BLaER1 treated with 17β-estradiol and CSF1 and Interleukin-3, amounts not matched to agents 10 nM and 100 nM (cell line): Measurements from ENCODE around the gene ATF2.

ENCODE experiments used
- H3K27ac ChIP-seq, 11 experiments: shearing (Covaris generic); formaldehyde crosslinking; 2 replicates each; pipeline ENCODE4 v1.8.1; 2022
- H3K27me3 ChIP-seq, 11 experiments: shearing (Covaris generic); formaldehyde crosslinking; 2 replicates each; pipeline ENCODE4 v1.8.1; 2022
- H3K36me3 ChIP-seq, 11 experiments: shearing (Covaris generic); formaldehyde crosslinking; 2 replicates each; pipeline ENCODE4 v1.8.1; 2022
- H3K4me1 ChIP-seq, 10 experiments: shearing (Covaris generic); formaldehyde crosslinking; 2 replicates each; pipeline ENCODE4 v1.8.1; 2022
- H3K4me2 ChIP-seq, 11 experiments: shearing (Covaris generic); formaldehyde crosslinking; 2 replicates each; pipeline ENCODE4 v1.8.1; 2022
- H3K4me3 ChIP-seq, 10 experiments: shearing (Covaris generic); formaldehyde crosslinking; 2 replicates each; pipeline ENCODE4 v1.8.1; 2022
- H3K9ac ChIP-seq, 11 experiments: shearing (Covaris generic); formaldehyde crosslinking; 2 replicates each; pipeline ENCODE4 v1.8.1; 2022
- H3K9me3 ChIP-seq, 11 experiments: shearing (Covaris generic); formaldehyde crosslinking; replicated peaks in 1 of 11; 2 replicates each; pipeline ENCODE4 v1.8.1; 2022
- H4K20me1 ChIP-seq, 11 experiments: shearing (Covaris generic); formaldehyde crosslinking; 2 replicates each; pipeline ENCODE4 v1.8.1; 2022
- Cebpa-rat ChIP-seq, 11 experiments: shearing (Covaris generic); IDR thresholded peaks; 2 replicates each; pipeline ENCODE4 v1.8.1; 2022

ATF2 gene

DNA sequence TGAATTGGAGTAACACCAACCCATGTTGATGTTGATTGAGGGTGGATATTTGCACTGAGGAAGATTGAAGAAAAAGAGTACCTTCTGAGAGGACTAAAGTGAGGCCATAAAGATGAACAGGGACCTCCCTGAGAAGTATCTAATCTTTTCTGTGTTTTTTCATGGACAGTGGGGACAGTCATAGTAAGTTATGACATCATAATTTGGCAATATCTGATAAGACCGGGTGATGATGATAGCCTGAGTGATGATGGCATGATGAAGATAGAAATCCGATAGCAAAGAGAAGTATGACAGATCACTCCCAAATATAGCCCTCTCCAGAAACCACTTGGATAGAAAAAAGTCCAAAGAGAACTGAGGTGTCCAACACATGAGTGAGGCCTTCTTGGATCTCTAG, 15.7 kb upstream of the ATF2 start:
- Histone ChIP-seq H3K9me3 (no peaks in the 10 kb centered on the region; a peak in 2 of 22 replicates), H3K27ac (no peak overlapping the region), H3K9ac (no peak overlapping the region), H3K27me3 (no peaks in the 10 kb centered on the region), H3K36me3 (peaks cover 14 to 19% (median 17%) of the 10 kb centered on the region in 11 experiments), H4K20me1 (peaks cover 18 to 28% (median 26%) of the 10 kb centered on the region in 11 experiments; a peak in 21 of 22 replicates), H3K4me2 (no peak overlapping the region), H3K4me3 (no peak overlapping the region), H3K4me1 (peaks cover 12 to 29% (median 18%) of the 10 kb centered on the region in 10 experiments)
- TF ChIP-seq Cebpa-rat (IDR thresholded peaks at IDR 0.05): no peak

GRCh38 chr2:175181877-175182308, 13.9 kb upstream of the ATF2 start:
- H4K20me1 ChIP-seq: peaks cover 29 to 44% (median 41%) of the 10 kb centered on the region in 11 experiments; a peak in 21 of 22 replicates
- H3K27me3 ChIP-seq: no peaks in the 10 kb centered on the region
- no peak for TF ChIP-seq Cebpa-rat (IDR thresholded peaks at IDR 0.05)
- H3K9me3 ChIP-seq: no peaks in the 10 kb centered on the region; a peak in 2 of 22 replicates
- peak overlapping the region; percentile 77 to 96 (median 86) for H3K4me3 ChIP-seq
- peaks cover 32 to 37% (median 35%) of the 10 kb centered on the region in 11 experiments for H3K36me3 ChIP-seq
- H3K4me2 ChIP-seq: peak overlapping the region; percentile 50 to 95 (median 80)
- peak overlapping the region in 10 of 11 experiments; percentile 88 to 98 (median 92); a peak in 19 of 22 replicates for H3K9ac ChIP-seq
- H3K4me1 ChIP-seq: peaks cover 13 to 29% (median 18%) of the 10 kb centered on the region in 10 experiments
- peak overlapping the region; percentile 84 to 94 (median 90); a peak in 21 of 22 replicates for H3K27ac ChIP-seq

DNA sequence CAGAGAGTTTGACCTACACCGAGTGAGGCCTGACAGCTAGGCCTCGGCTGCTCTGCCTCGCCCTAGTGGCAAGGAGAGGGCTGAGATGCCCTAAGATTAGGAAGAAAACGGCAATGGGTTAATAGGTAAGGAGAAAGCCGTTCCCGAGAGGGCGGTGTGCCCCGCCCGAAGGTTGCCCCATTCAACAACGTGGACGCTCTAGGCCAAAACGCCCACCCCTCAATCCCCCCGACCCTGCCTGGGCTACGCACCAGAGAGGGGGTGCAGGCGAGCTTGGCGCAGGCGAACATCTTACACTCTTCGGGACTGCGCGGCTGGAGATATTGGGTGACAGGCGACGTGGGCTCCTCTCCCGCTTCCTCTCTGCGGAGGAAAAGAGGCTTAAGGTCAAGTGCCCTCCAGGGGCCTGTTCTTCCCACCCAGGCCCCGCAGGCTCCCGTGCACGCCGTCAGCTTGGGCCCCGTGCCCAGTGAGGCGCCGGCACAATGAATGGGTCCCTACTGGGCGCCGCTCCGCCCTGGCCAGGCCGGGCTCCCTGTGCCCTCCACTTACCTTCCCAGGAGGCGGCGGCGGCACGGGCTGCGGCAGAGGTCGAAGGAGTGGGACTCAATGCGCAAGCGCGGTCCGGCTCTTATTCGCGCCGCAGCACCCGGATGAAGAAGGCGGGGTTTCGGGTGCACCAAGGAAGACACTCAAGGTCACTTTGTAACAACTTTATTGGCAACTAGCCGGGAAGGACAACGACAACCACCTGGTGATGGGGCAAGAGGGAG, 13.3 kb upstream of the ATF2 start, which contains the start of gene ATP5MC3:
ATP5MC3 (minus strand) TSS at position 607 of the 773 bp plus-strand sequence; CDS start at position 290, 317 bp downstream.
- Histone ChIP-seq H3K27ac (peak within 1 kb of the TSS; percentile 84 to 94 (median 90)), H3K36me3 (peaks cover 38 to 43% (median 41%) of the 10 kb centered on the region in 11 experiments), H3K9ac (peak within 1 kb of the TSS; percentile 88 to 98 (median 91)), H3K27me3 (no peaks in the 10 kb centered on the region), H3K4me1 (peaks cover 13 to 29% (median 18%) of the 10 kb centered on the region in 10 experiments), H4K20me1 (peaks cover 35 to 50% (median 46%) of the 10 kb centered on the region in 11 experiments; a peak in 21 of 22 replicates), H3K4me3 (peak within 1 kb of the TSS; percentile 77 to 96 (median 86)), H3K4me2 (peak within 1 kb of the TSS; percentile 69 to 95 (median 80)), H3K9me3 (no peaks in the 10 kb centered on the region; a peak in 2 of 22 replicates)
- no peak for TF ChIP-seq Cebpa-rat (IDR thresholded peaks at IDR 0.05)

- Histone ChIP-seq H4K20me1 (peaks cover 35 to 56% (median 51%) of the 10 kb centered on the region in 11 experiments; a peak in 21 of 22 replicates), H3K9ac (peak overlapping the region; percentile 88 to 98 (median 91)), H3K9me3 (no peaks in the 10 kb centered on the region; a peak in 2 of 22 replicates), H3K4me3 (peak overlapping the region; percentile 77 to 96 (median 86)), H3K4me1 (peaks cover 13 to 29% (median 18%) of the 10 kb centered on the region in 10 experiments), H3K36me3 (peaks cover 42 to 49% (median 46%) of the 10 kb centered on the region in 11 experiments), H3K4me2 (peak overlapping the region; percentile 69 to 95 (median 80)), H3K27me3 (no peaks in the 10 kb centered on the region), H3K27ac (peak overlapping the region; percentile 84 to 94 (median 90))
- no peak for TF ChIP-seq Cebpa-rat (IDR thresholded peaks at IDR 0.05)
Measured at GRCh38 chr2:175180701-175181103, 12.7 kb upstream of the ATF2 start.

GRCh38 chr2:175176624-175177023, 8.6 kb upstream of the ATF2 start:
- no peak for TF ChIP-seq Cebpa-rat (IDR thresholded peaks at IDR 0.05)

GRCh38 chr2:175175896-175176295, 7.9 kb upstream of the ATF2 start:
- no peak overlapping the region for H3K4me2 ChIP-seq
- no peak overlapping the region for H3K9ac ChIP-seq
- H3K27ac ChIP-seq: no peak overlapping the region
- H3K4me3 ChIP-seq: no peak overlapping the region
- TF ChIP-seq Cebpa-rat (IDR thresholded peaks at IDR 0.05): no peak
- peaks cover 10 to 34% (median 15%) of the 10 kb centered on the region in 10 experiments; a peak in 18 of 20 replicates for H3K4me1 ChIP-seq
- no peaks in the 10 kb centered on the region for H3K9me3 ChIP-seq
- peaks cover 35 to 96% (median 60%) of the 10 kb centered on the region in 11 experiments; a peak in 21 of 22 replicates for H4K20me1 ChIP-seq
- peaks cover 71 to 96% (median 85%) of the 10 kb centered on the region in 11 experiments for H3K36me3 ChIP-seq
- no peaks in the 10 kb centered on the region for H3K27me3 ChIP-seq

More at GRCh38 chr2:175176624-175177023, 8.6 kb upstream of the ATF2 start:
- Histone ChIP-seq H3K36me3 (peaks cover 71 to 89% (median 82%) of the 10 kb centered on the region in 11 experiments), H3K4me1 (peaks cover 10 to 27% (median 15%) of the 10 kb centered on the region in 10 experiments; a peak in 19 of 20 replicates), H3K4me3 (no peak overlapping the region), H3K9me3 (no peaks in the 10 kb centered on the region), H3K4me2 (no peak overlapping the region), H3K9ac (no peak overlapping the region), H3K27me3 (no peaks in the 10 kb centered on the region), H4K20me1 (peaks cover 35 to 94% (median 64%) of the 10 kb centered on the region in 11 experiments; a peak in 21 of 22 replicates), H3K27ac (no peak overlapping the region)

- Histone ChIP-seq H3K36me3 (peaks cover 70 to 94% (median 84%) of the 10 kb centered on the region in 11 experiments), H4K20me1 (peaks cover 31 to 93% (median 58%) of the 10 kb centered on the region in 11 experiments; a peak in 21 of 22 replicates), H3K4me3 (no peak overlapping the region), H3K27me3 (no peaks in the 10 kb centered on the region), H3K9ac (no peak overlapping the region), H3K4me2 (no peak overlapping the region), H3K4me1 (peaks cover 10 to 36% (median 17%) of the 10 kb centered on the region in 10 experiments; a peak in 18 of 20 replicates), H3K27ac (no peak overlapping the region), H3K9me3 (no peaks in the 10 kb centered on the region)
- TF ChIP-seq Cebpa-rat (IDR thresholded peaks at IDR 0.05): no peak
Measured at GRCh38 chr2:175175320-175175719, 7.3 kb upstream of the ATF2 start.

DNA sequence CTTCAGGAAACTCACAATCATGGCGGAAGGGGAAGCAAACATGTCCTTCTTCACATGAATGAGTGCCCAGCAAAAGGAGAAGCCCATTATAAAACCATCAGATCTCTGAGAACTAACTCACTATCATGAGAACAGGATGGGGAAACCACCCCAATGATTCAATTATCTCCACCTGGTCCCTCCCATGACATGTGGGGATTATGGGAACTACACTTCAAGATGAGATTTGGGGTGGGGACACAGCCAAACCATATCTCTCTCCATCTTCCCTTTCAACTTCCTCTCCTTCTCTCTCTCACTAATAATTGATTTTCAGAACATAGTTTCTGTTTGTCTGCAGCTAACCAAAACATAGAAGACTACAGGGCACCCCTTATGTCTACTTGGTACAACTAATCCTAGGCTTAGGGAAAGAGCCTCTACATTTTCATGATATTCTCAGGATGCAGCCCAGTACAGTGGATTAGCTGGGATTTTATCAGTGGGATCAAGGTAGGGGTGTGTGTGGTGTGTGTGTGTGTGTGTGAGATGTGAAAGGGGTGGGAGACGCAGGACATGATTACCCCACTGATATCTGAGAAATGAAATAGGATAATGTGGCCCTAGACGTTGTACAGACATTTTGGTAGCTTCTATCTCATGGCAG, 2.8 kb upstream of the ATF2 start:
- Histone ChIP-seq H3K4me3 (no peak overlapping the region), H3K9ac (no peak overlapping the region), H4K20me1 (peaks cover under 1 to 58% (median 24%) of the 10 kb centered on the region in 11 experiments; a peak in 18 of 22 replicates), H3K4me2 (peak overlapping the region in 5 of 11 experiments; percentile 8 to 36 (median 27); a peak in 6 of 22 replicates), H3K27me3 (no peaks in the 10 kb centered on the region), H3K36me3 (peaks cover 25 to 50% (median 39%) of the 10 kb centered on the region in 11 experiments), H3K4me1 (peaks cover 12 to 31% (median 22%) of the 10 kb centered on the region in 10 experiments), H3K9me3 (no peaks in the 10 kb centered on the region), H3K27ac (0 out of 22 replicates have a peak overlapping the region, but pooled peaks of 1 of the 11 experiments have one; percentile 17)
- no peak for TF ChIP-seq Cebpa-rat (IDR thresholded peaks at IDR 0.05)
